IgD-negative memory B cell (primary cell): Measurements from ENCODE around the gene CXCL5. TPM values are rescaled to one million over a fixed set of nuclear protein-coding genes. Genes with fewer than 3 reads are reported as not detected.
"Not testable (repeated sequence)": the region's sequence is repeated elsewhere in the genome, so short reads cannot be mapped to it uniquely, and the experiment has no call there.

Source experiments
- H3K27ac Mint-ChIP-seq, 3 donors: one replicate each; pipeline ENCODE4 v1.8.0; 2020 to 2022; ENCODE audit warnings: mild to moderate bottlenecking in 3 of 3, mixed read lengths in 3 of 3, moderate library complexity in 1 of 3
- H3K27me3 Mint-ChIP-seq: one replicate; pipeline ENCODE4 v1.8.0; 2021; ENCODE audit warnings: mixed read lengths
- H3K36me3 Mint-ChIP-seq: one replicate; pipeline ENCODE4 v1.8.0; 2020; ENCODE audit warnings: mild to moderate bottlenecking, mixed read lengths
- H3K4me1 Mint-ChIP-seq, 3 donors: one replicate each; pipeline ENCODE4 v1.8.0; 2020 to 2022; ENCODE audit warnings: mixed read lengths in 3 of 3, mild to moderate bottlenecking in 1 of 3
- H3K4me3 Mint-ChIP-seq, 4 donors: one replicate each; pipeline ENCODE4 v1.8.0; 2020 to 2022; ENCODE audit warnings: mild to moderate bottlenecking in 4 of 4, mixed read lengths in 4 of 4, moderate library complexity in 3 of 4
- H3K9me3 Mint-ChIP-seq, 3 donors: one replicate each; pipeline ENCODE4 v1.8.0; 2020 to 2021; ENCODE audit warnings: mixed read lengths in 3 of 3, mild to moderate bottlenecking in 1 of 3
- polyA plus RNA-seq: library from polyadenylated mRNA; unstranded; fragments of 300-500 nt; fragmentation: Illumina TruSeq; gene quantifications from one replicate; pipeline ENCODE4 v1.2.3, GENCODE V29; 2021

The CXCL5 gene
- polyA plus RNA-seq, 1 donor from 2014 or later: 0.38 TPM

DNA sequence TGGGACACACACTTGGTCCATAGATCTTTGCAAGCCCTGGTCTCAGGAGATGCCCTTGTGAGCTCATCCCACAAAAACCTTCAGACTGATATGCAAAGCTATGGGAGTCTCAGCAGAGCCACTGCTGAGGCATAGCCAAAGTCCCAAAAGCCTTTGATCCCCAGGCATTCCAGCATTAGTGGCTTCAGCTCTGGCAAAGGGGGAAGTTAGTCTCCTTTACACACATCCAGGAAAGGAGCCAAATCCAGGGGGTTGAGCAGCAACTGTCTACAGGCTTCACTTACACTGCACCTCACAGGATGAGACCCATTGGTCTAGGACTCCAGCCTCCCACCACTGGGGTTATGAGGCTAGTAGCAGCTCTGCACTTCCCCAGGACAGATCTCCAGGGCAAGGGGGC lies 30.6 kb downstream of the CXCL5 start:
- no peak overlapping the region for H3K4me3 Mint-ChIP-seq
- no peaks in the 10 kb centered on the region for H3K27me3 Mint-ChIP-seq
- H3K4me1 Mint-ChIP-seq: no peaks in the 10 kb centered on the region
- peaks cover 2% of the 10 kb centered on the region for H3K36me3 Mint-ChIP-seq
- H3K27ac Mint-ChIP-seq: no peak overlapping the region
- peaks cover 0 to 21% (median 3%) of the 10 kb centered on the region in 3 donors for H3K9me3 Mint-ChIP-seq

- peaks cover 0 to 10% (median 6%) of the 10 kb centered on the region in 3 donors for H3K9me3 Mint-ChIP-seq
- no peaks in the 10 kb centered on the region for H3K36me3 Mint-ChIP-seq
- no peaks in the 10 kb centered on the region for H3K4me1 Mint-ChIP-seq
- H3K27me3 Mint-ChIP-seq: no peaks in the 10 kb centered on the region
- H3K27ac Mint-ChIP-seq: no peak overlapping the region
- H3K4me3 Mint-ChIP-seq: no peak overlapping the region
Measured at GRCh38 chr4:73964862-73965611, 33.4 kb downstream of the CXCL5 start.

GRCh38 chr4:73962724-73963123 lies 35.8 kb downstream of the CXCL5 start:
- no peak overlapping the region for H3K4me3 Mint-ChIP-seq

DNA sequence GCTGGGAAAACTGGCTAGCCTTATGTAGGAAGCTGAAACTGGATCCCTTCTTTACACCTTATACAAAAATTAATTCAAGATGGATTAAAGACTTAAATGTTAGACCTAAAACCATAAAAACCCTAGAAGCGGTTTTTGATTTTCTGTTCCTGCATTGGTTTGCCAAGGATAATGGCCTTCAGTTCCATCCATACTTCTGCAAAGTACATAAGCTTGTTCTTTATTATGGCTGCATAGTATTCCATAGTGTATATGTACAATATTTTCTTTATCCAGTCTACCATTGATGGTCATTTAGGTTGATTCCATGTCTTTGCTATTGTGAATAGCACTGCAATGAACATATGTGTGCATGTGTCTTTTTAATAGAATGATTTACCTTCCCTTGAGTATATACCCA lies 39.4 kb downstream of the CXCL5 start:
- not testable (repeated sequence) for H3K4me3 Mint-ChIP-seq, H3K27ac Mint-ChIP-seq, H3K4me1 Mint-ChIP-seq, H3K27me3 Mint-ChIP-seq, H3K36me3 Mint-ChIP-seq
- H3K9me3 Mint-ChIP-seq: peaks cover 5 to 22% (median 10%) of the 10 kb centered on the region in 3 donors

More at GRCh38 chr4:73962724-73963123, 35.8 kb downstream of the CXCL5 start:
- H3K27ac Mint-ChIP-seq: no peak overlapping the region
- no peaks in the 10 kb centered on the region for H3K27me3 Mint-ChIP-seq
- H3K4me1 Mint-ChIP-seq: no peaks in the 10 kb centered on the region
- peaks cover 0 to 10% (median 8%) of the 10 kb centered on the region in 3 donors for H3K9me3 Mint-ChIP-seq
- no peaks in the 10 kb centered on the region for H3K36me3 Mint-ChIP-seq

GRCh38 chr4:73952352-73952751 lies 46.1 kb downstream of the CXCL5 start:
- H3K27me3 Mint-ChIP-seq: no peaks in the 10 kb centered on the region
- no peak overlapping the region for H3K4me3 Mint-ChIP-seq
- H3K27ac Mint-ChIP-seq: no peak overlapping the region
- peaks cover 2% of the 10 kb centered on the region for H3K36me3 Mint-ChIP-seq
- H3K4me1 Mint-ChIP-seq: no peaks in the 10 kb centered on the region
- H3K9me3 Mint-ChIP-seq: peaks cover 2 to 12% (median 8%) of the 10 kb centered on the region in 3 donors

- not testable (repeated sequence) for H3K36me3 Mint-ChIP-seq, H3K4me1 Mint-ChIP-seq, H3K27ac Mint-ChIP-seq, H3K4me3 Mint-ChIP-seq, H3K27me3 Mint-ChIP-seq, H3K9me3 Mint-ChIP-seq
Measured at GRCh38 chr4:73950376-73950920, 48.0 kb downstream of the CXCL5 start.

- Mint-ChIP-seq H3K9me3 (peaks cover under 1 to 3% (median under 1%) of the 10 kb centered on the region in 3 donors), H3K4me1 (no peaks in the 10 kb centered on the region), H3K36me3 (no peaks in the 10 kb centered on the region), H3K27ac (no peak overlapping the region), H3K4me3 (no peak overlapping the region), H3K27me3 (peaks cover 12% of the 10 kb centered on the region)
Measured at GRCh38 chr4:73948990-73949706, 49.3 kb downstream of the CXCL5 start.

- Mint-ChIP-seq H3K4me1 (no peaks in the 10 kb centered on the region), H3K36me3 (no peaks in the 10 kb centered on the region), H3K9me3 (peaks cover 0 to 3% (median 0%) of the 10 kb centered on the region in 3 donors)
Measured at GRCh38 chr4:73948291-73948690, 50.2 kb downstream of the CXCL5 start.

GRCh38 chr4:73947239-73947985 lies 51.1 kb downstream of the CXCL5 start:
- H3K36me3 Mint-ChIP-seq: no peaks in the 10 kb centered on the region
- peaks cover 17% of the 10 kb centered on the region for H3K27me3 Mint-ChIP-seq
- H3K27ac Mint-ChIP-seq: no peak overlapping the region
- H3K9me3 Mint-ChIP-seq: peaks cover 0 to 3% (median 0%) of the 10 kb centered on the region in 3 donors
- no peak overlapping the region for H3K4me3 Mint-ChIP-seq
- no peaks in the 10 kb centered on the region for H3K4me1 Mint-ChIP-seq

More at GRCh38 chr4:73948291-73948690, 50.2 kb downstream of the CXCL5 start:
- Mint-ChIP-seq H3K27me3 (peaks cover 17% of the 10 kb centered on the region), H3K27ac (no peak overlapping the region), H3K4me3 (no peak overlapping the region)

GRCh38 chr4:73945674-73946449 lies 52.6 kb downstream of the CXCL5 start:
- H3K36me3 Mint-ChIP-seq: no peaks in the 10 kb centered on the region
- H3K27ac Mint-ChIP-seq: no peak overlapping the region
- H3K4me1 Mint-ChIP-seq: no peaks in the 10 kb centered on the region
- no peak overlapping the region for H3K4me3 Mint-ChIP-seq
- peaks cover 19% of the 10 kb centered on the region for H3K27me3 Mint-ChIP-seq
- H3K9me3 Mint-ChIP-seq: no peaks in the 10 kb centered on the region

Other genes with a start within 250 kb of the CXCL5 start
- not detected for gene CXCL6, start 162.0 kb downstream of the CXCL5 start, polyA plus RNA-seq
- not detected for gene PF4V1, start 145.4 kb downstream of the CXCL5 start, polyA plus RNA-seq
- not detected for gene CXCL1, start 129.3 kb downstream of the CXCL5 start, polyA plus RNA-seq
- gene PF4, start 16.6 kb downstream of the CXCL5 start, polyA plus RNA-seq: 16.3 TPM
- gene PPBP, start 10.5 kb downstream of the CXCL5 start, polyA plus RNA-seq: 65.7 TPM
- gene CXCL3, start 40.0 kb upstream of the CXCL5 start, polyA plus RNA-seq: not detected
- gene CXCL2, start 100.5 kb upstream of the CXCL5 start, polyA plus RNA-seq: not detected
- gene MTHFD2L, start 159.4 kb upstream of the CXCL5 start, polyA plus RNA-seq: 5.1 TPM